Gastroesophageal sphincter (tissue), 3 donors: Measurements from ENCODE around the gene SMAD6.

Experiments
- POLR2A ChIP-seq, 2 donors: fragments of 450-650 bp; IDR thresholded peaks; one replicate each; pipeline ENCODE4 v1.6.1; 2017; ENCODE audit warnings: antibody characterized with exemption in 2 of 2, mild to moderate bottlenecking in 2 of 2, moderate library complexity in 1 of 2
- TF ChIP-seq, protein P1 (sequence below), 4 experiments: fragments of 200-600 bp in 2 of 4; fragments of 450-650 bp in 2 of 4; sonication (generic) in 1 of 4; IDR thresholded peaks; one replicate each; pipeline ENCODE4 v1.5.1; 2017 to 2019; ENCODE audit warnings: antibody characterized with exemption in 4 of 4, mild to moderate bottlenecking in 2 of 4, moderate library complexity in 2 of 4

GRCh38 chr15:66739287-66739686, 37.3 kb downstream of the SMAD6 start:
- TF ChIP-seq, protein P1, sequence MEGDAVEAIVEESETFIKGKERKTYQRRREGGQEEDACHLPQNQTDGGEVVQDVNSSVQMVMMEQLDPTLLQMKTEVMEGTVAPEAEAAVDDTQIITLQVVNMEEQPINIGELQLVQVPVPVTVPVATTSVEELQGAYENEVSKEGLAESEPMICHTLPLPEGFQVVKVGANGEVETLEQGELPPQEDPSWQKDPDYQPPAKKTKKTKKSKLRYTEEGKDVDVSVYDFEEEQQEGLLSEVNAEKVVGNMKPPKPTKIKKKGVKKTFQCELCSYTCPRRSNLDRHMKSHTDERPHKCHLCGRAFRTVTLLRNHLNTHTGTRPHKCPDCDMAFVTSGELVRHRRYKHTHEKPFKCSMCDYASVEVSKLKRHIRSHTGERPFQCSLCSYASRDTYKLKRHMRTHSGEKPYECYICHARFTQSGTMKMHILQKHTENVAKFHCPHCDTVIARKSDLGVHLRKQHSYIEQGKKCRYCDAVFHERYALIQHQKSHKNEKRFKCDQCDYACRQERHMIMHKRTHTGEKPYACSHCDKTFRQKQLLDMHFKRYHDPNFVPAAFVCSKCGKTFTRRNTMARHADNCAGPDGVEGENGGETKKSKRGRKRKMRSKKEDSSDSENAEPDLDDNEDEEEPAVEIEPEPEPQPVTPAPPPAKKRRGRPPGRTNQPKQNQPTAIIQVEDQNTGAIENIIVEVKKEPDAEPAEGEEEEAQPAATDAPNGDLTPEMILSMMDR (IDR thresholded peaks at IDR 0.05) = no peak
- no peak for TF ChIP-seq POLR2A (IDR thresholded peaks at IDR 0.05)
